Measurements from ENCODE around the gene TMEM69.
"Not testable (repeated sequence)": the region's sequence is repeated elsewhere in the genome, so short reads cannot be mapped to it uniquely, and the experiment has no call there.

DNA sequence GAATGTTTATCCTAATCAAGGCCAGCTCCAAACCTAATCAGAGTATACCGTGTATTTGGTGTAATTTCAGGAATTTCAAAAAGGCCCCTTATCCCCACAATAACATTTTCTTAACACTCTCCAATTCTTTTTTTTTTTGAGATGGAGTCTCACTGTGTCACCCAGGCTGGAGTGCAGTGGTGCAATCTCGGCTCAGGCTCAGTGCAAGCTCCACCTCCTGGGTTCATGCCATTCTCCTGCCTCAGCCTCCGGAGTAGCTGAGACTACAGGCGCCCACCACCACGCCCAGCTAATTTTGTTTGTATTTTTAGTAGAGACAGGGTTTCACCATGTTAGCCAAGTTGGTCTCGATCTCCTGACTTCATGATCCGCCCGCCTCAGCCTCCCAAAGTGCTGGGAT, 29.4 kb downstream of the TMEM69 start:
- TF ChIP-seq, protein P1, sequence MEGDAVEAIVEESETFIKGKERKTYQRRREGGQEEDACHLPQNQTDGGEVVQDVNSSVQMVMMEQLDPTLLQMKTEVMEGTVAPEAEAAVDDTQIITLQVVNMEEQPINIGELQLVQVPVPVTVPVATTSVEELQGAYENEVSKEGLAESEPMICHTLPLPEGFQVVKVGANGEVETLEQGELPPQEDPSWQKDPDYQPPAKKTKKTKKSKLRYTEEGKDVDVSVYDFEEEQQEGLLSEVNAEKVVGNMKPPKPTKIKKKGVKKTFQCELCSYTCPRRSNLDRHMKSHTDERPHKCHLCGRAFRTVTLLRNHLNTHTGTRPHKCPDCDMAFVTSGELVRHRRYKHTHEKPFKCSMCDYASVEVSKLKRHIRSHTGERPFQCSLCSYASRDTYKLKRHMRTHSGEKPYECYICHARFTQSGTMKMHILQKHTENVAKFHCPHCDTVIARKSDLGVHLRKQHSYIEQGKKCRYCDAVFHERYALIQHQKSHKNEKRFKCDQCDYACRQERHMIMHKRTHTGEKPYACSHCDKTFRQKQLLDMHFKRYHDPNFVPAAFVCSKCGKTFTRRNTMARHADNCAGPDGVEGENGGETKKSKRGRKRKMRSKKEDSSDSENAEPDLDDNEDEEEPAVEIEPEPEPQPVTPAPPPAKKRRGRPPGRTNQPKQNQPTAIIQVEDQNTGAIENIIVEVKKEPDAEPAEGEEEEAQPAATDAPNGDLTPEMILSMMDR (IDR thresholded peaks at IDR 0.05): not testable (repeated sequence)
- TF ChIP-seq POLR2A, EP300 (IDR thresholded peaks at IDR 0.05): not testable (repeated sequence)

Data from tibial nerve (tissue), 4 donors.